Stimulated activated CD4-positive, alpha-beta T cell treated with anti-CD3 and anti-CD28 coated beads, TNF-alpha, amount 100 ng/mL, for 48 hours (primary cell): ENCODE data around the gene WDR27.
"Not testable (repeated sequence)": the region's sequence is repeated elsewhere in the genome, so short reads cannot be mapped to it uniquely, and the experiment has no call there.

Experiments used
- DNase-seq, 3 donors: peaks; one replicate each; pipeline ENCODE4 v3.0.0-alpha.2; 2020; ENCODE audit warnings: low read depth in 3 of 3

WDR27 gene

GRCh38 chr6:169487579-169488436 lies 214.0 kb downstream of the WDR27 start:
- no peak for DNase-seq

DNA sequence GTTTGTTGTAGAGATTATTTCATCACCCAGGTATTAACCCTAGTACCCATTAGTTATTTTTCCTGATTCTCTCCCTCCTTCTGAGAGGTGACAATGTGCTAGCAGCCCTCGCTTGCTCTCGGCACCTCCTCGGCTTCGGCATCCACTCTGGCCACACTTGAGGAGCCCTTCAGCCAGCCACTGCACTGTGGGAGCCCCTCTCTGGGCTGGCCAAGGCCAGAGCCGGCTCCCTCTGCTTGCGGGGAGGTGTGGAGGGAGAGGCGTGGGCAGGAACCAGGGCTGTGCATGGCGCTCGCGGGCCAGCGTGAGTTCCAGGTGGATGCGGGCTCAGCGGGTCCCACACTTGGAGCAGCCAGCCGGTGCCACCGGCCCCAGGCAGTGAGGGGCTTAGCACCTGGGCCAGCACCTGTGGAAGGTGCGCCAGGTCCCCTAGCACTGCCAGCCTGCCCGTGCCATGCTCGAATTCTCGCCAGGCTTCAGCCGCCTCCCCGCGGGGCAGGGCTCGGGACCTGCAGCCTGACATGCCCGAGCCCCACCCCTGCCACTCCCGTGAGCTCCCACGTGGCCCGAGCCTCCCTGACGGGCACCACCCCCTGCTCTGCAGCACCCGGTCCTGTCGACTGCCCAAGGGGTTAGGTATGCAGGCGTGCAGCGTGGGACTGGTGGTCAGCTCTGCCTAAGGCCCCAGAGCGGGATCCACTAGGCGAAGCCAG lies 221.9 kb downstream of the WDR27 start:
- no peak for DNase-seq

- no peak for DNase-seq
Observed at GRCh38 chr6:169474362-169474761, 227.5 kb downstream of the WDR27 start.

GRCh38 chr6:169473663-169474062 lies 228.2 kb downstream of the WDR27 start:
- no peak for DNase-seq

GRCh38 chr6:169472786-169473416 lies 228.9 kb downstream of the WDR27 start:
- no peak for DNase-seq

GRCh38 chr6:169470790-169471189 lies 231.0 kb downstream of the WDR27 start:
- DNase-seq = no peak

DNA sequence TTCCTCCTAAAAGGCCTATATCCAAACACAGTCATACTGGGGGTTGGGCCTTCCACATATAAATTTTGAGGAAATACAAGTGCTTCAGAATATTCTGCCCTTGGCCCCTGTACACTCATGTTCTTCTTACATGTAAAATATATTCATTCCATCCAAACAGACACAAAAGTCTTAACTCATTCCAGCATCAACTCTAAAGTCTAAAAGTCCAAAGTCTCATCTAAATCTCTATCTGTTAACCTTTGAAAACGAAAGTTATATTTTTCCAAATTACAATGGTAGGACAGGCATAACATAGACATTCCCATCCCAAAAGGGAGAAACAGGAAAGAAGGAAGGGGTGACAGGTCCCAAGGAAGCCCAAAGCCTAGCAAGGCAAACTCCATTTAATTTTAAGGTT lies 232.8 kb downstream of the WDR27 start:
- no peak for DNase-seq

DNA sequence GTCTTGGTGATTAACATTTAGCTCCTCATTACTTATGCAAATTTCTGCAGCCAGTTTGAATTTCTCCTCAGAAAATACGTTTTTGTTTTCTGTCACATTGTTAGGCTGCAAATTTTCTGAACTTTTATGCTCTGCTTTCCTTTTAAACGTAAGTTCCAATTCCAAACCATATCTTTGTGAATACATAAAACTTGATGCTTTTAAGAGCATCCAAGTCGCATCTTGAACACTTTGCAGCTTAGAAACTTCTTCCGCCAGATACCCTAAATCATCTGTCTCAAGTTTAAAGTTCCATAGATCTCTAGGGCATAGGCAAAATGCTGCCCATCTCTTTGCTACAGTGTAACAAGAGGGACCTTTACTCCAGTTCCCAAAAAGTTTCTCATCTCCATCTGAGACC lies 234.1 kb downstream of the WDR27 start:
- DNase-seq = not testable (repeated sequence)

DNA sequence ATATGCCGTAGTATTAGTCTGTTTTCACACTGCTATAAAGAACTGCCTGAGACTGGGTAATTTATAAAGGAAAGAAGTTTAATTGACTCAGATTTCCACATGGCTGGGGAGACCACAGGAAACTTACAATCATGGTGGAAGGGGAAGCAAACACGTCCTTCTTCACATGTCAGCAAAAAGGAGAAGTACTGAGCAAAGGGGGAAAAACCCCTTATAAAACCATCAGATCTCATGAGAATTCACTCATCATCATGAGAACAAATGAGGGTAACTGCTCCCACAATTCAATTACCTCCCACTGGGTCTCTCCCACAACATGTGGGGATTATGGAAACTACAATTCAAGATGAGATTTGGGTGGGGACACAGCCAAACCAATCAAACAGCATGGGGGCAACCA lies 235.6 kb downstream of the WDR27 start:
- DNase-seq = not testable (repeated sequence)

GRCh38 chr6:169457762-169458161 lies 244.1 kb downstream of the WDR27 start:
- no peak for DNase-seq

DNA sequence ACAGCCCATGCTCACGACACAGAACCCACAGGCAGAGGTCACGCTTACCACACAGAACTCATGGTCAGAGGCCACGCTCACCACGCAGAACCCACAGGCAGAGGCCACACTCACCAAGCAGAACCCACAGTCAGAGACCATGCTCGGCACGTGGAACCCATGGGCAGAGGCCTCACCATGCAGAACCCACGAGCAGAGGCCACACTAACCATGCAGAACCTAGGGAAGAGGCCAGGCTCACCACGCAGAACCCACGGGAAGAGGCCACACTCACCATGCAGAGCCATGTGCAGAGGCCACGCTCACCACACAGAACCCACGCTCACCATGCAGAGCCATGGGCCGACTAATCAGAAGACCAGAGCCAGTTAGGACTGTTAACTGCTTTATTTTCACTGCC lies 245.0 kb downstream of the WDR27 start:
- no peak for DNase-seq

- no peak for DNase-seq
Observed at GRCh38 chr6:169455470-169455869, 246.4 kb downstream of the WDR27 start.

- DNase-seq = no peak
Observed at GRCh38 chr6:169454872-169455204, 247.0 kb downstream of the WDR27 start.

GRCh38 chr6:169454204-169454871 lies 247.5 kb downstream of the WDR27 start:
- no peak for DNase-seq

GRCh38 chr6:169452869-169453620 lies 248.8 kb downstream of the WDR27 start:
- no peak for DNase-seq

- no peak for DNase-seq
Observed at GRCh38 chr6:169452117-169452868, 249.5 kb downstream of the WDR27 start.

DNA sequence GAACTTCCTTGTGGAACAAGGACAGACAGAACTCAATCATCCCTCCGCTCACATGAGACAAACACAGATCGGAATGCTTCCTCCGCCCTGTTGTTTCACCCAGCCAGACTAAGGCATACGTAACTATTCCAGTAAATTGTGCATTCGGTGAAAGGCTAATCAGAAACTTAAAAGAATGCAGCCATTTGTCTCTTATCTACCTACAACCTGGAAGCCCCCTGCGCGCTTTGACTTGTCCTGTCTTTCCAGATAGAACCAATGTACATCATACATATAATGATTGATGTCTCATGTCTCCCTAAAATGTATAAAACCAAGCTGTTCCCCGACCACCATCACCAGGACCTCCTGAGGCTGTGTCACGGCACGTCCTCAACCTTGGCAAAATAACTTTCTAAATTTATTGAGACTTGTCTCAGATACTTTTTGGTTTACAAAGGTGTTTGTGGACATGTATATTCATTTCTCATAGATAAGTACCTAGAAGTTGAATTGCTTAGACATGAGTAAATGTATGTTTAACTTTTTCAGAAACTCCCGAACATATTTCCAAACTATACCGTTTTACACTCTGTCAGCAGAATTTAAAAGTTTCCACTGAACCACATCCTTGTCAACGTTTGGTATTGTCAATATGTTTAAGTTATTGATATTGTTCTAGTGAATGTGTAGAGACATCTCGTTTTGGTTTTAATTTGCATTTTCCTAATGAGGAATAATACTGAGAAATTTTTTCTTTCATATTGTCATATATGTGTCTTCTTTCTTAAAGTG lies 250.6 kb downstream of the WDR27 start:
- no peak for DNase-seq

DNA sequence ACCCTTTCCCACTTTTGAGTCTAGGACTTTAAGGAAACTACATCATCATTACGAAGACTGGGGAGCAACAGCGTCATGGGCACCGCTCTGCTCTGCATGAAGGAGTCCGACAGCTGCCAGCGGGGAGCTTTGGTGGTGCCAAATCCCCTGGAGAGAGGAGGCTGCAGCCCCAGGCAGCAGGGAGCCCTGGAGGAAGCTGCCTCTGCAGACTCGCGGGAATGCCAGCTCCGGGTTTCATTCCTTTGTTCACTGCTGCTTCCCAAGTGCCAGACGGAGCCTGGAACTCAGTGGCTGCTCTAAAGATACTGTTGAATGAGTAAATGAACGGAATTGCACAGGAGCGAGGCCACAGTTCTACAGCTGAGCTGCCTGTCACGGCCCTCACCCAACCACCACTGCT lies 251.7 kb downstream of the WDR27 start:
- no peak for DNase-seq

DNA sequence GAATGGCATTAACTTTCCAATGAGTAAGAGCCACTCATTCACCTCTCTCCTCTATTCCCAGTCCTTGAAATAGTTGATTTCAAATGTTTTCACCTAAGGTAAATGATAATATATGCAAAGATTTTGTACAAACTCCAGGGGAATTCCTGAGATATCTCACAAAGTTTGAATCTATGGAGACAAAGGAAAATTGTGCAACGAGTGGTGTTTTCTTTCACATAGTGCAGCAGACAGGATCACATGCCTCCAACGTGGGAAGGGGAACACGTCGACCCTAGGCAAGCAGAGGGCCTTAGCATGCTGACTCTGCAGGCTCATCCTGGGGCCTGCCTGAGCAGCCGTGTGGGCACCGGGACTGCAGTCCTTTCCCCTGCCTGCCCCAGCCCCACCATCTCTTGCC lies 252.6 kb downstream of the WDR27 start:
- no peak for DNase-seq
